DND-41 (cell line): Measurements from ENCODE around the gene IDH3G.

Source experiments
- ATAC-seq: fragments of 200-7000 bp; cut with Tn5 transposase; 3 replicates; pipeline ENCODE4 v1.9.1; 2021; ENCODE audit warnings: low read depth; ENCODE audit not compliant: insufficient read depth
- DNase-seq: peaks from one replicate; pipeline ENCODE4 v3.0.0-alpha.2; 2020
- H2AFZ ChIP-seq: 2 replicates; pipeline ENCODE4 v1.6.0; 2012; ENCODE audit warnings: low read depth, low read length
- H3K27ac ChIP-seq: 2 replicates; pipeline ENCODE4 v1.5.1; 2012; ENCODE audit warnings: low read length, inconsistent platforms
- H3K27me3 ChIP-seq: fragments of 200-600 bp; sonication (generic); 2 replicates; pipeline ENCODE4 v1.6.0; 2012; ENCODE audit warnings: low read length, mild to moderate bottlenecking, inconsistent platforms; ENCODE audit not compliant: insufficient read depth, poor library complexity
- H3K36me3 ChIP-seq: 2 replicates; pipeline ENCODE4 v1.5.1; 2012; ENCODE audit warnings: low read length, inconsistent platforms; ENCODE audit not compliant: insufficient read depth
- H3K4me1 ChIP-seq: 2 replicates; pipeline ENCODE4 v1.5.1; 2012; ENCODE audit warnings: mild to moderate bottlenecking, low read length; ENCODE audit not compliant: insufficient read depth
- H3K4me2 ChIP-seq: 2 replicates; pipeline ENCODE4 v1.6.0; 2012; ENCODE audit warnings: mild to moderate bottlenecking, moderate library complexity, low read length, inconsistent platforms; ENCODE audit not compliant: insufficient read depth
- H3K4me3 ChIP-seq, 2 experiments: fragments of 200-600 bp in 1 of 2; shearing (Covaris generic) in 1 of 2; 2 replicates each; pipeline ENCODE4 v1.5.1; 2012 to 2016; ENCODE audit warnings: inconsistent platforms in 2 of 2, low read length in 2 of 2, mild to moderate bottlenecking in 2 of 2, low read depth in 1 of 2, moderate library complexity in 1 of 2
- H3K79me2 ChIP-seq: 2 replicates; pipeline ENCODE4 v1.6.0; 2012; ENCODE audit warnings: low read length, inconsistent platforms; ENCODE audit not compliant: insufficient read depth
- H3K9ac ChIP-seq: 2 replicates; pipeline ENCODE4 v1.6.0; 2012; ENCODE audit warnings: low read depth, mild to moderate bottlenecking, inconsistent platforms, low read length, moderate library complexity
- H3K9me3 ChIP-seq: 2 replicates; pipeline ENCODE4 v1.5.1; 2012; ENCODE audit warnings: low read length, moderate library complexity, mild to moderate bottlenecking, inconsistent platforms; ENCODE audit not compliant: insufficient read depth, severe bottlenecking
- H4K20me1 ChIP-seq: 2 replicates; pipeline ENCODE4 v1.6.0; 2012; ENCODE audit warnings: low read length; ENCODE audit not compliant: insufficient read depth
- EZH2 ChIP-seq: IDR thresholded peaks from 3 replicates; pipeline ENCODE4 v1.6.1; 2012; ENCODE audit warnings: borderline replicate concordance, low read depth, mild to moderate bottlenecking, moderate library complexity, low read length, inconsistent platforms; ENCODE audit not compliant: severe bottlenecking
- TF ChIP-seq, protein P1 (sequence below): IDR thresholded peaks from 2 replicates; pipeline ENCODE4 v1.5.1; 2012; ENCODE audit warnings: borderline replicate concordance, low read length, moderate library complexity, mild to moderate bottlenecking; ENCODE audit not compliant: poor library complexity, severe bottlenecking; ENCODE audit errors: extremely low read depth

Gene IDH3G

DNA sequence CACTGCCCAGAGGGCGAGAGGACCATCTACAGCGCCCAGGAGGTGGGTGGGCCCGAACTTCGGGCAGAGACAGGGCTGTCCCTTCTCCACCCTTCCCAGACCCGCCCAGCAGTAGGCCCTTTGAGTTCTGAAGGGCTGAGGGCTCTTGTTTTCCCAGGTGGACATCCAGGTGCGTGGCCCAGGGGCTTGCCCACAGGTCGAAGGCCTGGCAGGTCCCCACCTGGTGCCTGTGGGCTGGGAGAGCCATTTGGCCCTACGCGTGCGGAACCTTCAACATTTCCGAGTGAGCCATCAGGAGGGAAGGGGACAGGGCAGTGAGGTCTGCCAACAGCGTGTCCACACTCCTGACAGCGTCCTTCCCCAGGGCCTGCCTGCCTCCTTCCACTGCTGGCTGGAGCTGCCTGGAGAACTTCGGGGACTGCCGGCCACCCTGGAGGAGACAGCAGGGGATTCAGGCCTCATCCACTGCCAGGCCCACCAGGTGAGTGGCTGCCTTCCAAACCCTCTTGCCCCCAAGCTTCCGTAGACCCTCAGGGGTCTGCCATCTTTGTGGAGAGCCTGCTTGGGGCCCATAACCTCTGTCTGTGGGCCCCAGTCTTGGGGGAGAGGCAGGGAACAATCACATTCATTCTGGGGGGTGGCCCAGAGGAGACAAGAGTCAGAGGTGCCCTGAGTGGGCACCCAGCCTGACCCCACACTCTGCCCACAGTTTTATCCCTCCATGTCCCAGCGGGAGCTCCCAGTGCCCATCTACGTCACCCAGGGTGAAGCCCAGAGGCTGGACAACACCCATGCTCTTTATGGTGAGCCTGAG is 23.4 kb downstream of the IDH3G start:
- TF ChIP-seq, protein P1, sequence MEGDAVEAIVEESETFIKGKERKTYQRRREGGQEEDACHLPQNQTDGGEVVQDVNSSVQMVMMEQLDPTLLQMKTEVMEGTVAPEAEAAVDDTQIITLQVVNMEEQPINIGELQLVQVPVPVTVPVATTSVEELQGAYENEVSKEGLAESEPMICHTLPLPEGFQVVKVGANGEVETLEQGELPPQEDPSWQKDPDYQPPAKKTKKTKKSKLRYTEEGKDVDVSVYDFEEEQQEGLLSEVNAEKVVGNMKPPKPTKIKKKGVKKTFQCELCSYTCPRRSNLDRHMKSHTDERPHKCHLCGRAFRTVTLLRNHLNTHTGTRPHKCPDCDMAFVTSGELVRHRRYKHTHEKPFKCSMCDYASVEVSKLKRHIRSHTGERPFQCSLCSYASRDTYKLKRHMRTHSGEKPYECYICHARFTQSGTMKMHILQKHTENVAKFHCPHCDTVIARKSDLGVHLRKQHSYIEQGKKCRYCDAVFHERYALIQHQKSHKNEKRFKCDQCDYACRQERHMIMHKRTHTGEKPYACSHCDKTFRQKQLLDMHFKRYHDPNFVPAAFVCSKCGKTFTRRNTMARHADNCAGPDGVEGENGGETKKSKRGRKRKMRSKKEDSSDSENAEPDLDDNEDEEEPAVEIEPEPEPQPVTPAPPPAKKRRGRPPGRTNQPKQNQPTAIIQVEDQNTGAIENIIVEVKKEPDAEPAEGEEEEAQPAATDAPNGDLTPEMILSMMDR = no peak
- no peak for TF ChIP-seq EZH2
- H2AFZ ChIP-seq = no peak overlapping the region
- H3K4me2 ChIP-seq = no peak overlapping the region
- H3K27ac ChIP-seq = no peak overlapping the region
- ATAC-seq = no peak
- H3K9me3 ChIP-seq = no peaks in the 10 kb centered on the region
- H4K20me1 ChIP-seq = no peaks in the 10 kb centered on the region
- H3K79me2 ChIP-seq = no peaks in the 10 kb centered on the region
- H3K27me3 ChIP-seq = no peaks in the 10 kb centered on the region
- no peaks in the 10 kb centered on the region for H3K36me3 ChIP-seq
- peaks cover 16% of the 10 kb centered on the region for H3K4me1 ChIP-seq
- no peak for DNase-seq
- no peak overlapping the region for H3K4me3 ChIP-seq
- no peak overlapping the region for H3K9ac ChIP-seq

DNA sequence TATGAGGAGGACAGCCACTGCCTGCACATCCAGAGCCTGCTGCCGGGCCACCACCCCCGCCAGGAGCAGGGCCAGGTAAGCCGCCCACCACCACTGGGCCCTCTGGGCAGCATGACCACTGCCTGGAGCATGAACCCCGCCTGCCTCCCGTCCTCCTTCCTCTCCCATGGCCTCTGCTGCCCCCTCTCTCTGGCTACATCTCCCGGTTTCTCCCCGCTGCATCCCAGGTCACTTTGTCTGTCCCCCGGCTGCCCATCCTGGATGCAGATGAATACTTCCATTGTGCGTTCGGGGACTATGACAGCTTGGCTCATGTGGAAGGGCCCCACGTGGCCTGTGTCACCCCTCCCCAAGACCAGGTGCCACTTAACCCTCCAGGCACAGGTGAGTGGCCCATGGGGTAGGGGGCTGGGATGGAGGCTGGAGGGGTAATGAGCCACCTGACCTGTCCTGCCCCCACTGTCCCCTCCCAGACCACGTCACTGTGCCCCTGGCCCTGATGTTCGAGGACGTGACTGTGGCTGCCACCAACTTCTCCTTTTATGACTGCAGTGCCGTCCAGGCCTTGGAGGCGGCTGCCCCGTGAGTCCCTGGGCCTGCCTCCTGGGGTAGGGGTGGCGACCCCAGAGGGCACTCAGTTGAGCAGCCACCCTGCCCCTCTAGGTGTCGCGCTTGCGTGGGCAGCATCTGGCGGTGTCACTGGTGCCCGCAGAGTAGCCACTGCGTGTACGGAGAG is 24.1 kb downstream of the IDH3G start:
- TF ChIP-seq, protein P1 = no peak
- TF ChIP-seq EZH2 = no peak
- Histone ChIP-seq H3K27me3 (no peaks in the 10 kb centered on the region), H2AFZ (no peak overlapping the region), H3K79me2 (no peaks in the 10 kb centered on the region), H3K36me3 (no peaks in the 10 kb centered on the region), H3K4me1 (peaks cover 20% of the 10 kb centered on the region), H3K9ac (no peak overlapping the region), H3K4me2 (no peak overlapping the region), H3K9me3 (no peaks in the 10 kb centered on the region), H4K20me1 (no peaks in the 10 kb centered on the region), H3K27ac (no peak overlapping the region), H3K4me3 (no peak overlapping the region)
- ATAC-seq = no peak
- DNase-seq = no peak

DNA sequence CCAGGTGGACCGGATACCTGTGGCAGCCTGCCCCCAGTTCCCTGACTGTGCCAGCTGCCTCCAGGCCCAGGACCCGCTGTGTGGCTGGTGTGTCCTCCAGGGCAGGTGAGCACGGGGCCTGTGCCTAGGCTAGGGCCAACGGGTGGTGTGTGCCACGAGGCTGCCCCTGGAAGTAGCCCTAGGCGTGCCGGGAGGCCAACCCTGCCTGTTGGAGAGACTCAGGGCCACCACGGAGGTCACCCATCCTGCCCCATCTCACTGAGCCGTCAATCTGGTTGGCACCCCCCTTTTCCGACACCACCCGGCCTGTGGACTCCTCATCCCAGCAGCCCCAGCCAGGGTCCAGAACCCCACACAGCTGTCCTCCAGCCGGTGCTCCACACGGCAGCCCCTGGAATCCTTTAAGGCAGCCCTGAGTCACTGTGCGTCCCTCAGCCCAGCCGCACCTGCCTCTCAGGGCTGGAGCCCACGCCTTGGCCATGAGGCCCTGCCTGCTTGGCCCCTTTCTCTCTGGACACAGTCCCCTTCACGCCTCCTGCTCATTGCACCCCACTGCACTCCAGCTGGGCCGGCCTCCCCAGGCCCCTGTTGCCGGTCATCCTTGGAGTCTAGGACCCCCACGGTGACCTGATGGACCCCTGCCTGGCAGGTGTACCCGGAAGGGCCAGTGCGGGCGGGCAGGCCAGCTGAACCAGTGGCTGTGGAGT is 24.9 kb downstream of the IDH3G start:
- Histone ChIP-seq H3K9ac (no peak overlapping the region), H3K4me1 (peaks cover 20% of the 10 kb centered on the region), H2AFZ (no peak overlapping the region), H3K79me2 (no peaks in the 10 kb centered on the region), H4K20me1 (no peaks in the 10 kb centered on the region), H3K36me3 (no peaks in the 10 kb centered on the region), H3K27ac (no peak overlapping the region), H3K4me3 (no peak overlapping the region), H3K4me2 (no peak overlapping the region), H3K27me3 (no peaks in the 10 kb centered on the region), H3K9me3 (no peaks in the 10 kb centered on the region)
- TF ChIP-seq EZH2 = no peak
- TF ChIP-seq, protein P1 = no peak
- DNase-seq (no peak), ATAC-seq (no peak)
